ENCODE data around the gene JADE1.

- TF ChIP-seq POLR2A (IDR thresholded peaks at IDR 0.05; ENCODE audit: low read depth, low read length) (no peak), SMC3 (IDR thresholded peaks at IDR 0.05; ENCODE audit: low read depth, low read length) (no peak), BHLHE40 (IDR thresholded peaks at IDR 0.05; ENCODE audit: low read depth, low read length) (no peak), CEBPB (IDR thresholded peaks at IDR 0.05; ENCODE audit: low read depth, low read length) (no peak), FOS (IDR thresholded peaks at IDR 0.05; ENCODE audit: low read depth, low read length) (no peak), CTCF (conservative IDR thresholded peaks at IDR 0.05; ENCODE audit: low read depth, low read length) (no peak), RAD21 (IDR thresholded peaks at IDR 0.05; ENCODE audit: low read length) (no peak), MAZ (IDR thresholded peaks at IDR 0.05; ENCODE audit: borderline replicate concordance, low read depth, low read length) (no peak), MXI1 (IDR thresholded peaks at IDR 0.05; ENCODE audit: borderline replicate concordance, low read depth, low read length) (no peak), NFE2L2 (IDR thresholded peaks at IDR 0.05; ENCODE audit: low read depth, low read length) (no peak), MAFK (IDR thresholded peaks at IDR 0.05; ENCODE audit: low read depth, low read length) (no peak), CHD1 (IDR thresholded peaks at IDR 0.05; ENCODE audit: low read depth, low read length) (no peak), RFX5 (IDR thresholded peaks at IDR 0.05; ENCODE audit: low read depth, low read length) (no peak)
Measured at GRCh38 chr4:128907981-128908380, 98.5 kb downstream of the JADE1 start.
